IMR-90 (cell line): Measurements from ENCODE around the gene TCF25. TPM values are rescaled to one million over a fixed set of nuclear protein-coding genes. Genes with fewer than 3 reads are reported as not detected.

ENCODE experiments used
- ATAC-seq: fragments of 200-7000 bp; cut with Tn5 transposase; 2 replicates; pipeline ENCODE4 v1.9.1; 2020; ENCODE audit warnings: low read depth, mild to moderate bottlenecking, moderate library complexity
- BruUV-seq: library from RNA; stranded (reverse); fragments of 400-500 nt; replicated peaks from 2 replicates; lab custom pipeline; 2021; lab: Mats Ljungman, UMichigan
- CTCF ChIA-PET: fragments of 300-600 bp; formaldehyde crosslinking; extraction: SDS; loops from one replicate; lab custom pipeline; 2021; ENCODE audit warnings: antibody characterized with exemption; lab: Yijun Ruan, JAX
- POLR2A ChIA-PET: fragments of 300-600 bp; sonication (Branson Sonifier 250); formaldehyde crosslinking; loops from one replicate; lab custom pipeline; 2022; ENCODE audit warnings: antibody characterized with exemption; ENCODE audit not compliant: unreplicated experiment; lab: Charles Lee
- DNase-seq: peaks from one replicate; pipeline ENCODE4 v3.0.0; 2013
- H2AFZ ChIP-seq: replicated peaks from 2 replicates; pipeline ENCODE3; 2013; ENCODE audit warnings: low read length, mild to moderate bottlenecking; ENCODE audit not compliant: poor library complexity
- H2AK5ac ChIP-seq: 2 replicates; pipeline ENCODE4 v1.6.1; 2013; ENCODE audit warnings: low read depth, low read length, inconsistent platforms
- H2AK9ac ChIP-seq: replicated peaks from 2 replicates; pipeline ENCODE3; 2013; ENCODE audit warnings: mild to moderate bottlenecking, low read depth, low read length, moderate library complexity; ENCODE audit not compliant: poor library complexity
- H2BK120ac ChIP-seq: 2 replicates; pipeline ENCODE4 v1.6.1; 2013; ENCODE audit warnings: low read depth, low read length, inconsistent platforms
- H2BK15ac ChIP-seq: 3 replicates; pipeline ENCODE4 v1.6.1; 2013; ENCODE audit warnings: low read depth, low read length, inconsistent platforms
- H2BK20ac ChIP-seq: 2 replicates; pipeline ENCODE4 v1.6.1; 2013; ENCODE audit warnings: low read depth, mild to moderate bottlenecking, inconsistent platforms, low read length, moderate library complexity
- H2BK5ac ChIP-seq: 2 replicates; pipeline ENCODE4 v1.6.1; 2013; ENCODE audit warnings: mild to moderate bottlenecking, low read depth, low read length, inconsistent platforms; ENCODE audit not compliant: poor library complexity, severe bottlenecking
- H3K14ac ChIP-seq: replicated peaks from 2 replicates; pipeline ENCODE4 v1.6.1; 2013; ENCODE audit warnings: low read depth, low read length, inconsistent platforms
- H3K18ac ChIP-seq: 2 replicates; pipeline ENCODE4 v1.6.1; 2013; ENCODE audit warnings: low read depth, low read length, control low read depth
- H3K23ac ChIP-seq: 2 replicates; pipeline ENCODE4 v1.6.1; 2013; ENCODE audit warnings: low read depth, low read length, inconsistent platforms
- H3K27ac ChIP-seq: 2 replicates; pipeline ENCODE4 v1.5.1; 2013; ENCODE audit warnings: mild to moderate bottlenecking, control low read depth, low read length; ENCODE audit not compliant: insufficient read depth
- H3K27me3 ChIP-seq: 2 replicates; pipeline ENCODE4 v1.6.1; 2013; ENCODE audit warnings: low read length; ENCODE audit not compliant: control insufficient read depth, insufficient read depth
- H3K36me3 ChIP-seq: 2 replicates; pipeline ENCODE4 v1.6.1; 2013; ENCODE audit warnings: low read length, mixed read lengths; ENCODE audit not compliant: control insufficient read depth, insufficient read depth
- H3K4ac ChIP-seq: 2 replicates; pipeline ENCODE4 v1.6.1; 2013; ENCODE audit warnings: low read depth, low read length, inconsistent platforms
- H3K4me1 ChIP-seq: 2 replicates; pipeline ENCODE4 v1.6.1; 2013; ENCODE audit warnings: low read length, mixed read lengths; ENCODE audit not compliant: control insufficient read depth, insufficient read depth
- H3K4me2 ChIP-seq: 2 replicates; pipeline ENCODE4 v1.6.1; 2013; ENCODE audit warnings: low read depth, mild to moderate bottlenecking, control low read depth, low read length, moderate library complexity
- H3K4me3 ChIP-seq: 2 replicates; pipeline ENCODE4 v1.5.1; 2013; ENCODE audit warnings: low read depth, mild to moderate bottlenecking, control low read depth, low read length, moderate library complexity; ENCODE audit not compliant: insufficient read depth
- H3K56ac ChIP-seq: 2 replicates; pipeline ENCODE4 v1.6.1; 2013; ENCODE audit warnings: low read length, inconsistent platforms; ENCODE audit not compliant: insufficient read depth; ENCODE audit errors: extremely low read depth
- H3K79me1 ChIP-seq, 2 experiments: 2 replicates each; pipeline ENCODE4 v1.6.1; 2013; ENCODE audit warnings: low read length in 2 of 2, inconsistent platforms in 1 of 2, low read depth in 1 of 2
- H3K9ac ChIP-seq: 2 replicates; pipeline ENCODE4 v1.6.1; 2013; ENCODE audit warnings: low read depth, low read length, control low read depth
- H3K9me1 ChIP-seq: 2 replicates; pipeline ENCODE4 v1.6.1; 2013; ENCODE audit warnings: low read length, inconsistent platforms; ENCODE audit not compliant: insufficient read depth
- H3K9me3 ChIP-seq: 2 replicates; pipeline ENCODE4 v1.6.1; 2013; ENCODE audit warnings: low read length; ENCODE audit not compliant: control insufficient read depth, insufficient read depth
- H4K20me1 ChIP-seq: 2 replicates; pipeline ENCODE4 v1.6.1; 2013; ENCODE audit warnings: low read length, inconsistent platforms; ENCODE audit not compliant: insufficient read depth
- H4K5ac ChIP-seq: 2 replicates; pipeline ENCODE4 v1.6.1; 2013; ENCODE audit warnings: mild to moderate bottlenecking, low read depth, low read length, control low read depth
- H4K8ac ChIP-seq, 2 experiments: 2 replicates each; pipeline ENCODE4 v1.6.1; 2013; ENCODE audit warnings: low read depth in 2 of 2, low read length in 2 of 2, control low read depth in 1 of 2, inconsistent platforms in 1 of 2
- H4K91ac ChIP-seq: 2 replicates; pipeline ENCODE4 v1.6.1; 2013; ENCODE audit warnings: low read depth, low read length, inconsistent platforms; ENCODE audit not compliant: insufficient read depth
- BHLHE40 ChIP-seq: fragments of 150-350 bp; IDR thresholded peaks from 2 replicates; pipeline ENCODE4 v1.6.1; 2016; ENCODE audit warnings: mild to moderate bottlenecking, low read depth, low read length
- CEBPB ChIP-seq: IDR thresholded peaks from 2 replicates; pipeline ENCODE4 v1.6.1; 2012; ENCODE audit warnings: low read depth, low read length, improper control_type of control experiment
- CHD1 ChIP-seq: IDR thresholded peaks from 2 replicates; pipeline ENCODE4 v1.6.1; 2012; ENCODE audit warnings: low read depth, low read length, improper control_type of control experiment
- CTCF ChIP-seq: conservative IDR thresholded peaks from 2 replicates; pipeline ENCODE4 v1.5.1; 2012; ENCODE audit warnings: mild to moderate bottlenecking, low read depth, low read length, improper control_type of control experiment
- ELK1 ChIP-seq: fragments of 150-350 bp; IDR thresholded peaks from 2 replicates; pipeline ENCODE4 v1.6.1; 2016; ENCODE audit warnings: low read depth, mild to moderate bottlenecking, low read length, moderate library complexity, borderline replicate concordance
- FOS ChIP-seq: fragments of 150-350 bp; IDR thresholded peaks from 2 replicates; pipeline ENCODE4 v1.6.1; 2016; ENCODE audit warnings: low read depth, low read length
- MAFK ChIP-seq: IDR thresholded peaks from 2 replicates; pipeline ENCODE4 v1.6.1; 2012; ENCODE audit warnings: low read depth, low read length, improper control_type of control experiment
- MAZ ChIP-seq: IDR thresholded peaks from 2 replicates; pipeline ENCODE4 v1.6.1; 2012; ENCODE audit warnings: low read depth, mild to moderate bottlenecking, low read length, improper control_type of control experiment, moderate library complexity, borderline replicate concordance
- MXI1 ChIP-seq: IDR thresholded peaks from 2 replicates; pipeline ENCODE4 v1.6.1; 2012; ENCODE audit warnings: low read depth, mild to moderate bottlenecking, low read length, moderate library complexity, borderline replicate concordance
- NFE2L2 ChIP-seq: fragments of 150-350 bp; IDR thresholded peaks from 2 replicates; pipeline ENCODE4 v1.6.1; 2016; ENCODE audit warnings: low read depth, mild to moderate bottlenecking, low read length
- POLR2A ChIP-seq: IDR thresholded peaks from 2 replicates; pipeline ENCODE4 v1.6.1; 2012; ENCODE audit warnings: mild to moderate bottlenecking, low read depth, low read length
- RAD21 ChIP-seq: IDR thresholded peaks from 2 replicates; pipeline ENCODE4 v1.6.1; 2012; ENCODE audit warnings: low read length, improper control_type of control experiment
- RCOR1 ChIP-seq: IDR thresholded peaks from 2 replicates; pipeline ENCODE4 v1.6.1; 2012; ENCODE audit warnings: mild to moderate bottlenecking, low read length, improper control_type of control experiment; ENCODE audit not compliant: insufficient replicate concordance
- SMC3 ChIP-seq: fragments of 150-350 bp; IDR thresholded peaks from 2 replicates; pipeline ENCODE4 v1.6.1; 2016; ENCODE audit warnings: low read depth, mild to moderate bottlenecking, antibody characterized with exemption, low read length, moderate library complexity
- USF2 ChIP-seq: fragments of 150-350 bp; IDR thresholded peaks from 2 replicates; pipeline ENCODE4 v1.6.1; 2017; ENCODE audit warnings: mild to moderate bottlenecking, antibody characterized with exemption, low read length, low read depth
- WGBS, 2 experiments: methylation state at CpG; one replicate each; pipeline versions ENCODE4 v1.1.5 to v1.1.7; 2013; ENCODE audit warnings: missing lambda C conversion rate in 2 of 2; ENCODE audit not compliant: insufficient read length in 1 of 2; ENCODE audit errors: extremely low coverage in 2 of 2; 5-methylcytosine and 5-hydroxymethylcytosine counted together
- dilution Hi-C: fragments of 300-500 bp; cut with HindIII; formaldehyde crosslinking; loops from one replicate; pipeline ENCODE4 v1.14.3; 2018; ENCODE audit warnings: low sequenced_read_pairs; ENCODE audit not compliant: unreplicated experiment
- in situ Hi-C: fragments of 300-500 bp; cut with MboI; formaldehyde crosslinking; loops from 3 replicates; pipeline ENCODE4 v1.14.3; 2019; ENCODE audit warnings: low sequenced_read_pairs, inconsistent platforms, mixed read lengths
- intact Hi-C: fragments of 100-400 bp; cut with micrococcal nuclease; formaldehyde crosslinking; loops from 2 replicates; pipeline ENCODE4 v1.10.0; 2022
- polyA plus RNA-seq, 3 experiments: library from polyadenylated mRNA; depleted of rRNA; stranded (reverse); fragments of >200 nt; gene quantifications; 2 replicates each; pipeline ENCODE4 v1.2.3, GENCODE V29; 2012; ENCODE audit warnings: low replicate concordance in 1 of 3
- total RNA-seq: library from RNA; depleted of rRNA; stranded (reverse); fragments of >200 nt; gene quantifications from 2 replicates; pipeline ENCODE4 v1.2.3, GENCODE V29; 2012

The TCF25 gene
- total and polyA plus RNA-seq, 2 of the 4 experiments (the other 2 are of a cell fraction): 127 to 184 TPM

GRCh38 chr16:89828870-89829629 lies 44.3 kb upstream of the TCF25 start:
- BruUV-seq: no TSS peak
- DNase-seq (no peak), ATAC-seq (peak; percentile 16)
- H2BK20ac ChIP-seq: no peak overlapping the region
- no peak for TF ChIP-seq MAZ
- TF ChIP-seq RAD21: no peak
- TF ChIP-seq BHLHE40: no peak
- no peak for TF ChIP-seq ELK1
- TF ChIP-seq CTCF: no peak
- TF ChIP-seq FOS: no peak
- no peak for TF ChIP-seq USF2
- no peak for TF ChIP-seq MAFK
- no peak for TF ChIP-seq SMC3
- TF ChIP-seq RCOR1: no peak
- TF ChIP-seq MXI1: no peak
- TF ChIP-seq NFE2L2: no peak
- no peak for TF ChIP-seq CEBPB
- no peak for TF ChIP-seq CHD1
- TF ChIP-seq POLR2A: no peak
- H3K9ac ChIP-seq: no peak overlapping the region
- peak overlapping the region; percentile 47 for H3K4me3 ChIP-seq
- peaks cover 6% of the 10 kb centered on the region; the same call in 1 of the 2 replicates for H3K4me1 ChIP-seq
- H3K9me3 ChIP-seq: no peaks in the 10 kb centered on the region; the same call in 1 of the 2 replicates
- H3K79me1 ChIP-seq: peaks cover 0 to 4% of the 10 kb centered on the region in 2 experiments; a peak in 1 of 4 replicates
- no peak overlapping the region for H3K27ac ChIP-seq
- H3K4ac ChIP-seq: no peak overlapping the region
- H4K20me1 ChIP-seq: no peaks in the 10 kb centered on the region
- H3K27me3 ChIP-seq: no peaks in the 10 kb centered on the region
- H2AK5ac ChIP-seq: no peak overlapping the region
- intact Hi-C loops (no loop called here), in situ Hi-C loops (no loop called here), dilution Hi-C loops (no loop called here)
- no peak overlapping the region for H2BK5ac ChIP-seq
- CTCF ChIA-PET: interaction anchor here (0.6 kb wide), 1 partner anchor 52 kb away, joined by 3 read pairs; no protein-coding TSS in a partner anchor
- no peak overlapping the region for H4K8ac ChIP-seq
- WGBS, 2 experiments: 13% methylated on average over 9 of the region's 26 CpGs; no CpG with 5 or more reads in 1 of the 2 experiments
- no peak overlapping the region for H2BK120ac ChIP-seq
- POLR2A ChIA-PET: no interaction called here
- no peak overlapping the region for H3K14ac ChIP-seq
- H3K9me1 ChIP-seq: no peaks in the 10 kb centered on the region
- no peak overlapping the region for H3K56ac ChIP-seq
- H2AK9ac ChIP-seq: no peak overlapping the region
- H4K91ac ChIP-seq: no peak overlapping the region
- no peak overlapping the region for H3K23ac ChIP-seq
- H3K18ac ChIP-seq: no peak overlapping the region
- peak overlapping the region; percentile 56 for H3K4me2 ChIP-seq
- H2BK15ac ChIP-seq: no peak overlapping the region
- H2AFZ ChIP-seq: peak overlapping the region; percentile 91
- no peaks in the 10 kb centered on the region for H3K36me3 ChIP-seq
- H4K5ac ChIP-seq: no peak overlapping the region
